HCT116 (cell line): ENCODE measurements around the gene UPK1B. TPM values are rescaled to one million over a fixed set of nuclear protein-coding genes. Genes with fewer than 3 reads are reported as not detected.

Source experiments
- ATAC-seq: fragments of 200-7000 bp; cut with Tn5 transposase; 2 replicates; pipeline ENCODE4 v1.9.1; 2020; ENCODE audit warnings: mild to moderate bottlenecking, moderate library complexity
- BruUV-seq: library from RNA; stranded (reverse); fragments of 400-500 nt; replicated peaks from 2 replicates; lab custom pipeline; 2021; lab: Mats Ljungman, UMichigan
- CTCF ChIA-PET: fragments of 300-600 bp; sonication (Branson Sonifier 250); formaldehyde crosslinking; loops from one replicate; lab custom pipeline; 2021; ENCODE audit warnings: antibody characterized with exemption; lab: Charles Lee
- POLR2A ChIA-PET: fragments of 300-600, 350-600 bp; sonication (Branson Sonifier 250); formaldehyde crosslinking; loops from one replicate; lab custom pipeline; 2021; ENCODE audit warnings: antibody characterized with exemption; lab: Charles Lee
- RAD21 ChIA-PET, 2 experiments: fragments of 300-600 bp; sonication (Branson Sonifier 250); formaldehyde crosslinking; loops; one replicate each; lab custom pipeline; 2023; ENCODE audit warnings: low total read pairs in 2 of 2; ENCODE audit not compliant: uncharacterized antibody in 2 of 2, unreplicated experiment in 2 of 2, low non-redundant PET in 1 of 2; lab: Charles Lee
- DNase-seq: peaks from one replicate; pipeline ENCODE4 v3.0.0-alpha.2; 2010; ENCODE audit warnings: low read depth, low spot score
- H2AFZ ChIP-seq: fragments of 200-600 bp; shearing (Covaris generic), sonication (generic); 2 replicates; pipeline ENCODE4 v1.6.1; 2017; ENCODE audit warnings: low read depth, mixed run types, mixed read lengths, antibody characterized with exemption, low read length; ENCODE audit not compliant: poor library complexity, severe bottlenecking
- H3K27ac ChIP-seq: 2 replicates; pipeline ENCODE4 v1.5.1; 2012; ENCODE audit warnings: low read depth, low read length
- H3K27me3 ChIP-seq: fragments of 200-600 bp; sonication (generic); 2 replicates; pipeline ENCODE4 v1.6.1; 2016; ENCODE audit warnings: mixed run types, low read length, mixed read lengths; ENCODE audit not compliant: insufficient read depth
- H3K36me3 ChIP-seq, 2 experiments: fragments of 200-500 bp in 1 of 2; fragments of 200-600 bp in 1 of 2; sonication (Bioruptor generic) in 1 of 2; sonication (generic) in 1 of 2; 2 replicates each; pipeline versions ENCODE4 v1.5.1 to v1.6.1; 2014 to 2016; ENCODE audit warnings: low read length in 2 of 2, inconsistent platforms in 1 of 2, mixed read lengths in 1 of 2, mixed run types in 1 of 2; ENCODE audit not compliant: insufficient read depth in 2 of 2, control insufficient read depth in 1 of 2
- H3K4me1 ChIP-seq, 2 experiments: fragments of 200-600 bp in 1 of 2; sonication (generic) in 1 of 2; 2 replicates each; pipeline versions ENCODE4 v1.5.1 to v1.6.1; 2012 to 2017; ENCODE audit warnings: low read length in 2 of 2, inconsistent platforms in 1 of 2, mild to moderate bottlenecking in 1 of 2, mixed read lengths in 1 of 2, mixed run types in 1 of 2, moderate library complexity in 1 of 2; ENCODE audit not compliant: insufficient read depth in 2 of 2, control insufficient read depth in 1 of 2
- H3K4me2 ChIP-seq: fragments of 200-600 bp; sonication (generic); 2 replicates; pipeline ENCODE4 v1.6.1; 2017; ENCODE audit warnings: mixed run types, low read length, mixed read lengths
- H3K4me3 ChIP-seq, 2 experiments: fragments of 200-600 bp in 1 of 2; sonication (generic) in 1 of 2; replicated peaks in 1 of 2; 2 replicates each; pipeline ENCODE4 v1.5.1; 2011 to 2016; ENCODE audit warnings: low read length in 2 of 2, control low read depth in 1 of 2, low read depth in 1 of 2, mild to moderate bottlenecking in 1 of 2, mixed read lengths in 1 of 2, mixed run types in 1 of 2
- H3K79me2 ChIP-seq: fragments of 200-600 bp; sonication (generic); 2 replicates; pipeline ENCODE4 v1.6.1; 2017; ENCODE audit warnings: mild to moderate bottlenecking, mixed run types, low read length, moderate library complexity, mixed read lengths; ENCODE audit not compliant: insufficient read depth
- H3K9ac ChIP-seq: fragments of 200-600 bp; sonication (generic); 2 replicates; pipeline ENCODE4 v1.6.1; 2016; ENCODE audit warnings: low read length, mixed read lengths
- H3K9me2 ChIP-seq: fragments of 200-600 bp; sonication (generic), shearing (Covaris generic); 2 replicates; pipeline ENCODE4 v1.6.1; 2017; ENCODE audit warnings: mixed run types, mild to moderate bottlenecking, moderate library complexity; ENCODE audit not compliant: insufficient read depth
- H3K9me3 ChIP-seq, 2 experiments: fragments of 200-500 bp in 1 of 2; fragments of 200-600 bp in 1 of 2; sonication (Bioruptor generic) in 1 of 2; sonication (generic) in 1 of 2; 2 replicates each; pipeline ENCODE4 v1.6.1; 2014 to 2017; ENCODE audit warnings: low read length in 2 of 2, mixed read lengths in 2 of 2, inconsistent platforms in 1 of 2, low read depth in 1 of 2, mild to moderate bottlenecking in 1 of 2, mixed run types in 1 of 2, moderate library complexity in 1 of 2; ENCODE audit not compliant: control insufficient read depth in 1 of 2, insufficient read depth in 1 of 2
- H4K20me1 ChIP-seq: fragments of 200-600 bp; sonication (generic), shearing (Covaris generic); 2 replicates; pipeline ENCODE4 v1.6.1; 2017; ENCODE audit warnings: mixed run types, mild to moderate bottlenecking, moderate library complexity; ENCODE audit not compliant: insufficient read depth
- CEBPB ChIP-seq: IDR thresholded peaks from 2 replicates; pipeline ENCODE4 v1.6.1; 2012; ENCODE audit warnings: low read depth
- ELF1 ChIP-seq: IDR thresholded peaks from 2 replicates; pipeline ENCODE4 v1.6.1; 2012; ENCODE audit warnings: low read depth, borderline replicate concordance
- EZH2phosphoT487 ChIP-seq: fragments of 200-600 bp; IDR thresholded peaks from 2 replicates; pipeline ENCODE4 v1.6.1; 2018; ENCODE audit warnings: antibody characterized with exemption, borderline replicate concordance
- MAX ChIP-seq: IDR thresholded peaks from 2 replicates; pipeline ENCODE4 v1.6.1; 2012
- POLR2AphosphoS5 ChIP-seq: IDR thresholded peaks from 2 replicates; pipeline ENCODE4 v1.6.1; 2011; ENCODE audit warnings: mild to moderate bottlenecking, low read depth, low read length, moderate library complexity
- RAD21 ChIP-seq: IDR thresholded peaks from 2 replicates; pipeline ENCODE4 v1.6.1; 2012; ENCODE audit warnings: low read depth, mild to moderate bottlenecking
- SIN3A ChIP-seq: IDR thresholded peaks from 2 replicates; pipeline ENCODE4 v1.6.1; 2012; ENCODE audit warnings: low read depth
- TCF7L2 ChIP-seq: IDR thresholded peaks from 2 replicates; pipeline ENCODE4 v1.7.0; 2011; ENCODE audit warnings: borderline replicate concordance, inconsistent platforms; ENCODE audit not compliant: insufficient read depth, insufficient read length; ENCODE audit errors: extremely low read depth
- ZBTB33 ChIP-seq: IDR thresholded peaks from 2 replicates; pipeline ENCODE4 v1.6.1; 2011; ENCODE audit warnings: mild to moderate bottlenecking, low read length, moderate library complexity; ENCODE audit not compliant: insufficient replicate concordance; ENCODE audit errors: extremely low read depth
- ZFX ChIP-seq: fragments of 450-650 bp; IDR thresholded peaks from 2 replicates; pipeline ENCODE4 v1.6.1; 2017
- ZNF274 ChIP-seq: fragments of 200-500 bp; sonication (Bioruptor generic); IDR thresholded peaks from 2 replicates; pipeline ENCODE4 v1.6.1; 2014; ENCODE audit warnings: mild to moderate bottlenecking, low read depth, low read length, inconsistent platforms
- intact Hi-C: fragments of 100-400 bp; cut with micrococcal nuclease; formaldehyde crosslinking; loops from 2 replicates; pipeline ENCODE4 v1.10.0; 2022
- total RNA-seq: library from RNA; stranded (reverse); gene quantifications from one replicate; pipeline ENCODE4 v1.2.1, GENCODE V29; 2021; ENCODE audit not compliant: unreplicated experiment

The UPK1B gene
- total RNA-seq, 1 experiment from 2014 or later, result not detected

GRCh38 chr3:119229190-119229589, 55.8 kb downstream of the UPK1B start:
- no peaks in the 10 kb centered on the region for H4K20me1 ChIP-seq
- ChIA-PET CTCF (no interaction called here), POLR2A (no interaction called here), RAD21 (no interaction called here)
- H3K27me3 ChIP-seq, result no peaks in the 10 kb centered on the region
- DNase-seq, result no peak
- H3K36me3 ChIP-seq, result peaks cover 4 to 9% of the 10 kb centered on the region in 2 experiments; a peak in 3 of 4 replicates
- no peak for ATAC-seq
- TF ChIP-seq ZBTB33 (no peak), CEBPB (no peak), MAX (no peak), EZH2phosphoT487 (no peak), ELF1 (no peak), POLR2AphosphoS5 (no peak), RAD21 (no peak), TCF7L2 (no peak), SIN3A (no peak), ZFX (no peak), ZNF274 (no peak)
- no TSS peak for BruUV-seq
- H3K9me3 ChIP-seq, result no peaks in the 10 kb centered on the region
- no peaks in the 10 kb centered on the region for H3K9me2 ChIP-seq
- H3K4me3 ChIP-seq, result no peak overlapping the region
- no peak overlapping the region for H3K27ac ChIP-seq
- no peak overlapping the region for H3K9ac ChIP-seq
- H2AFZ ChIP-seq, result no peak overlapping the region
- intact Hi-C loops, result no loop called here
- no peaks in the 10 kb centered on the region for H3K4me1 ChIP-seq
- no peak overlapping the region for H3K4me2 ChIP-seq
- H3K79me2 ChIP-seq, result no peaks in the 10 kb centered on the region
